SK-N-MC (cell line): ENCODE data around the gene CMPK1.

ENCODE experiments used
- EZH2 ChIP-seq: fragments of 200-600 bp; sonication (generic); IDR thresholded peaks from one replicate; pipeline ENCODE4 v1.6.1; 2017; ENCODE audit warnings: antibody characterized with exemption
- POLR2AphosphoS5 ChIP-seq: IDR thresholded peaks from 2 replicates; pipeline ENCODE4 v1.6.1; 2012; ENCODE audit warnings: mild to moderate bottlenecking, low read depth, low read length, borderline replicate concordance

DNA sequence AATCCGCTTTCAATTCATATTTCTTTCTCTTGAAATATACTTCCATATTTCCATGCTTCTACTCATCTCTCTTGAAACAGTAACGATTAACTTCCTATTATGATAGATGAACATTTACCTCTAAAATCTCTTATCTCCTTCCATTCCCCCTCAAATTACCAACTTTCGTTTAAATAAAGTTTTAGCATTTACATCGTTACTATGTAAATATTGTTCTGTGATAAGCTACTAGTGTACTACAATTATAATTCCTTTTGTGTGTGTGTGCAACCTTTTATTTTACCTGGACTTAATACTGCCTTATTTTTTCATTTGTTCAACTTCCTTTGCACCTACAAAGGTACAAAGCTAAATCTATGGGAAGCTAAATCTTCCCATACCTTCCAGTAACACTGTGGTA, 87.0 kb downstream of the CMPK1 start:
- TF ChIP-seq POLR2AphosphoS5 (no peak), EZH2 (no peak)
